HepG2 (cell line): Measurements from ENCODE around the gene SASS6. TPM values are rescaled to one million over a fixed set of nuclear protein-coding genes. Genes with fewer than 3 reads are reported as not detected.
A peak's percentile ranks its signal among the peaks of the same experiment; 100 is the strongest.

Experiments
- ATF6 ChIP-seq: sonication (generic); formaldehyde crosslinking; conservative IDR thresholded peaks from 2 replicates; pipeline ENCODE4 v1.4.0; 2020; ENCODE audit warnings: missing genetic modification reagents
- BCLAF1 ChIP-seq: fragments of 450-650 bp; IDR thresholded peaks from 2 replicates; pipeline ENCODE4 v1.6.1; 2017; ENCODE audit warnings: mild to moderate bottlenecking
- CHD4 ChIP-seq: fragments of 200-600 bp; sonication (generic); IDR thresholded peaks from 2 replicates; pipeline ENCODE4 v1.7.0; 2017; ENCODE audit warnings: mild to moderate bottlenecking, low read length, borderline replicate concordance
- DR1 ChIP-seq: sonication (generic); formaldehyde crosslinking; IDR thresholded peaks from 2 replicates; pipeline ENCODE4 v1.8.0; 2021; ENCODE audit warnings: mild to moderate bottlenecking, missing genetic modification reagents, inconsistent platforms
- GMEB1 ChIP-seq: sonication (generic); formaldehyde crosslinking; IDR thresholded peaks from 2 replicates; pipeline ENCODE4 v1.5.1; 2020; ENCODE audit warnings: missing genetic modification reagents, mild to moderate bottlenecking, borderline replicate concordance
- HDAC2 ChIP-seq: sonication (generic); formaldehyde crosslinking; IDR thresholded peaks from 2 replicates; pipeline ENCODE4 v1.4.0; 2020; ENCODE audit warnings: missing genetic modification reagents
- HNRNPK ChIP-seq: fragments of 200-400 bp; formaldehyde crosslinking; IDR thresholded peaks from 2 replicates; pipeline ENCODE4 v1.6.1; 2018; ENCODE audit warnings: low read length, low read depth, moderate library complexity, mild to moderate bottlenecking; ENCODE audit not compliant: poor library complexity, severe bottlenecking
- ISX ChIP-seq: sonication (generic); formaldehyde crosslinking; conservative IDR thresholded peaks from 2 replicates; pipeline ENCODE4 v1.5.0; 2020; ENCODE audit warnings: missing genetic modification reagents
- JUN ChIP-seq: sonication (generic); formaldehyde crosslinking; IDR thresholded peaks from 2 replicates; pipeline ENCODE4 v1.4.0; 2020; ENCODE audit warnings: mild to moderate bottlenecking, missing genetic modification reagents
- PAXIP1 ChIP-seq: sonication (generic); formaldehyde crosslinking; conservative IDR thresholded peaks from 2 replicates; pipeline ENCODE4 v1.4.0; 2020; ENCODE audit warnings: mild to moderate bottlenecking, missing genetic modification reagents, moderate library complexity
- PRPF4 ChIP-seq: fragments of 200-400 bp; formaldehyde crosslinking; IDR thresholded peaks from 2 replicates; pipeline ENCODE4 v1.6.1; 2016; ENCODE audit warnings: low read length, low read depth; ENCODE audit not compliant: poor library complexity, severe bottlenecking
- RFXANK ChIP-seq: IDR thresholded peaks from 2 replicates; pipeline ENCODE4 v1.6.1; 2016
- TFAP4 ChIP-seq: sonication (generic); IDR thresholded peaks from 2 replicates; pipeline ENCODE4 v1.6.1; 2016; ENCODE audit warnings: low read depth, borderline replicate concordance
- ZFAT ChIP-seq: sonication (generic); formaldehyde crosslinking; conservative IDR thresholded peaks from 2 replicates; pipeline ENCODE4 v1.8.1; 2023; ENCODE audit warnings: missing genetic modification reagents, inconsistent platforms
- ZNF280B ChIP-seq: sonication (generic); formaldehyde crosslinking; IDR thresholded peaks from 2 replicates; pipeline ENCODE4 v1.5.0; 2020; ENCODE audit warnings: missing genetic modification reagents, mild to moderate bottlenecking, borderline replicate concordance
- ZNF556 ChIP-seq: sonication (generic); formaldehyde crosslinking; IDR thresholded peaks from 2 replicates; pipeline ENCODE4 v1.4.0; 2020; ENCODE audit warnings: mild to moderate bottlenecking, missing genetic modification reagents, borderline replicate concordance
- ZNF782 ChIP-seq: sonication (generic); formaldehyde crosslinking; IDR thresholded peaks from 2 replicates; pipeline ENCODE4 v1.4.0; 2020; ENCODE audit warnings: missing genetic modification reagents, mild to moderate bottlenecking, borderline replicate concordance
- polyA plus RNA-seq, 8 experiments: library from polyadenylated mRNA; depleted of rRNA in 3 of 8; stranded (reverse) in 7 of 8; unstranded in 1 of 8; fragments of >200 nt; fragmentation: Illumina TruSeq in 4 of 8; extraction: Trizol in 4 of 8; gene quantifications; 2 replicates each; pipeline versions ENCODE4 v1.2.1 to v1.2.3, GENCODE V29; 2011 to 2016; ENCODE audit warnings: low read depth in 4 of 8, missing spikeins in 1 of 8, mixed read lengths in 1 of 8; ENCODE audit not compliant: insufficient read depth in 1 of 8
- total RNA-seq, 5 experiments: library from RNA; depleted of rRNA; stranded (reverse); fragments of >200 nt; fragmentation: Illumina TruSeq; extraction: Trizol; gene quantifications; 2 replicates each; pipeline ENCODE4 v1.2.3, GENCODE V29; 2016; ENCODE audit warnings: low read depth in 1 of 5

The SASS6 gene
- total and polyA plus RNA-seq, 2 of the 13 experiments (the other 11 are each of a cell fraction or from before 2014, with no cell fraction given) = 2.3 to 10.7 TPM

- TF ChIP-seq PAXIP1 (CRISPR knock-in tag) = peak; percentile 76
- no peak for TF ChIP-seq ZNF280B (CRISPR knock-in tag)
- TF ChIP-seq JUN (CRISPR knock-in tag) = no peak
- TF ChIP-seq RFXANK (CRISPR knock-in tag) = no peak
- TF ChIP-seq HNRNPK = no peak
- TF ChIP-seq GMEB1 = no peak
- no peak for TF ChIP-seq BCLAF1
- no peak for TF ChIP-seq ZNF782
- no peak for TF ChIP-seq HDAC2 (CRISPR knock-in tag)
- TF ChIP-seq DR1 = no peak
- no peak for TF ChIP-seq ISX (CRISPR knock-in tag)
- no peak for TF ChIP-seq TFAP4
- TF ChIP-seq CHD4 = no peak; the same call in 1 of the 2 replicates
- TF ChIP-seq ATF6 = no peak
- TF ChIP-seq ZFAT (CRISPR knock-in tag) = no peak
- no peak for TF ChIP-seq PRPF4
- no peak for TF ChIP-seq ZNF556
These were observed 2.1 kb downstream of the SASS6 start (continued) for GRCh38 chr1:100130552-100131077.
